Urinary bladder (tissue), 4 donors: ENCODE measurements around the gene CDKN1C. TPM values are rescaled to one million over a fixed set of nuclear protein-coding genes. Genes with fewer than 3 reads are reported as not detected.
"Not testable (repeated sequence)": the region's sequence is repeated elsewhere in the genome, so short reads cannot be mapped to it uniquely, and the experiment has no call there.

ENCODE experiments used
- DNase-seq: peaks from one replicate; pipeline ENCODE4 v3.0.0-alpha.2; 2015; ENCODE audit errors: extremely low spot score
- H3K27ac ChIP-seq: one replicate; pipeline ENCODE4 v1.5.1; 2013; ENCODE audit warnings: low read depth, mild to moderate bottlenecking, moderate library complexity
- H3K36me3 ChIP-seq: one replicate; pipeline ENCODE4 v1.6.1; 2013; ENCODE audit warnings: mild to moderate bottlenecking, moderate library complexity; ENCODE audit not compliant: insufficient read depth
- H3K4me1 ChIP-seq: one replicate; pipeline ENCODE4 v1.6.1; 2013; ENCODE audit warnings: mild to moderate bottlenecking, moderate library complexity; ENCODE audit not compliant: insufficient read depth
- H3K4me3 ChIP-seq: one replicate; pipeline ENCODE4 v1.5.1; 2013; ENCODE audit warnings: low read depth, low read length
- WGBS: extraction: QIAGEN DNeasy Blood & Tissue Kit; methylation state at CpG from one replicate; pipeline ENCODE4 v1.1.7; 2013; 5-methylcytosine and 5-hydroxymethylcytosine counted together
- polyA plus RNA-seq: library from polyadenylated mRNA; stranded (reverse); fragments of 200-250 nt; gene quantifications from one replicate; pipeline ENCODE4 v1.2.3, GENCODE V29; 2013
- total RNA-seq: library from RNA; depleted of rRNA; stranded (reverse); fragments of >200 nt; gene quantifications from one replicate; pipeline ENCODE4 v1.2.3, GENCODE V29; 2014
- donor health status: healthy with polysubstance abuse.
- donor health status: healthy.

Gene CDKN1C
- total and polyA plus RNA-seq, 2 donors: 78.6 to 118 TPM

DNA sequence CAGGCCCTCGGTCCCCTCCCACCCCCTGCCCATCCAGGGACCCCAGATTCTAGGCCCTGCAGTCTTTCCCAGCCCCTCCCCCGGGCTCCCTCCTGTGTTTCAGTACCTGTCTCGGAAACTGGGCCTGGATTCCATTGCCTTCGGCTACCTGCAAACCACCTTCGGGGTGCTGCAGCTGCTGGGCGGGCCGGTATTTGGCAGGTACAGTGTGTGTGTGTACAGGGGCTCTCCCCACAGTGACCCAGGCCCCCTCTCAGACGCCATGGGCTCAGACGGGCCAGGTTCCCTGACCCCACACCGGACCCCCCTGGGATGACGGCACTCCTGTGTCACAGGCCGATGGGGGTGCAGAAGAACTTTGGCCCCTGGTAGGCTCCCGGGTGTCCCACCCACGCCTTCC is 22.6 kb upstream of the CDKN1C start:
- no peak for DNase-seq
- H3K4me1 ChIP-seq: no peaks in the 10 kb centered on the region
- no peak overlapping the region for H3K4me3 ChIP-seq
- H3K27ac ChIP-seq: no peak overlapping the region
- WGBS: 93% methylated on average over 14 of the region's 14 CpGs
- no peaks in the 10 kb centered on the region for H3K36me3 ChIP-seq

DNA sequence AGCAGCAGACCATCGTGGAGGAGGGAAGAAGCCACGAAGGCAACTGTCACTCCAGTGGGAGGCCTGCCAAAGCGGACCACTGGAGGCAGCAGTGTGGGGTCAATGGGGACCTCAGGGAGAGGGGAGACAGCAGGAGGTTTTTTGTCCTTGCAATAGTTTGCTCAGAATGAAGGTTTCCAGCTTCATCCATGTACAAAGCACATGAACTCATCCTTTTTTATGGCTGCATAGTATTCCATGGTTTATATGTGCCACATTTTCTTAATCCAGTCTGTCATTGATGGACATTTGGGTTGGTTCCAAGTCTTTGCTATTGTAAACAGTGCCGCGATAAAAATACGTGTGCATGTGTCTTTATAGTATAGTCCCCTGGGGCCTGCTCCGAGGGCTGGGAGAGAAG is 19.7 kb upstream of the CDKN1C start:
- 82% methylated on average over 7 of the region's 7 CpGs for WGBS
- not testable (repeated sequence) for H3K4me1 ChIP-seq, DNase-seq, H3K36me3 ChIP-seq, H3K27ac ChIP-seq, H3K4me3 ChIP-seq

DNA sequence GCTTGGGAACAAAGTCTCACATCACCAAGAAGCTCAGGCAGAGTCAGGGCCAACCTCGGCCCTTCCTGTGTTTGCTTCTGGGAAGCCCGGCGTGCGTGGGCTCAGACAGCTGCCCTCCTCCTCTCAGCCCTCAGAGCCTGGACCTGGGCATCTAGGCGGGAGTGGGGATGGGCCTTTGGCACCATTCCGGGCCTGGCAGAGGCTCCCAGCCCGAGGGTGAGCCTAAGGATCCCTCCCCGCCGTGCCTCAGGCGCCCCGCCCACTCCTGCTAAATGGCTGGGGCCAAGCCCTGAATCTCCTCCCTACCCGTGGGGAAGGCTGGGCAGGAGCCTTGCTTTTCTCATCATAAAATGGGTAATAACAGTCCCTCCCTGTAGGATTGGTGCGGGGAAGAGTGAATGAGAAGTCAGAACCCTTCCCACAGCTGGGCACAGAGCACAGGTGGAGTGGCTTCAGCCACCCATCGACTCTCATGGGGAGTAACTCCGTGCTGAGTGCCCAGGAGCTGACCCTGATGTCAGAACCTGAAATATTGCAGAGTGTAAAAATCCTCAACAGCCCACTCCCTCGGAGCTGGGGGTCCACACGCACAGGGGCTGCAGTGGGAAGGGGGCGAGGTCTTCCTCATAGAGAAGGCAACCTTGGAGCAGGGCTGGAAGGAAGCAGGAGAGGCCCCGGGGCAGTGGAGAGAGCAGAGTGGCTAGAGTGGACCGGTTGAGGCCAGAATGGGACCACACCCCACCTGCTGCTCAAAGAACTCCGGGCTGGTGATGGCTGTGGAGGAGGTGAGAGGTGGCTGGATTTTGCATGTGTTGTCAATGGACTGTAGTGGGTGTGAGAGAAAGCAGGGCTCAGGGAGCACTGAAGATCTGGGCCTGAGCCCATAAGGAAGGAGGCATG is 18.8 kb upstream of the CDKN1C start:
- 69% methylated on average over 21 of the region's 21 CpGs for WGBS
- H3K4me1 ChIP-seq: no peaks in the 10 kb centered on the region
- DNase-seq: no peak
- H3K4me3 ChIP-seq: no peak overlapping the region
- H3K36me3 ChIP-seq: no peaks in the 10 kb centered on the region
- H3K27ac ChIP-seq: no peak overlapping the region

DNA sequence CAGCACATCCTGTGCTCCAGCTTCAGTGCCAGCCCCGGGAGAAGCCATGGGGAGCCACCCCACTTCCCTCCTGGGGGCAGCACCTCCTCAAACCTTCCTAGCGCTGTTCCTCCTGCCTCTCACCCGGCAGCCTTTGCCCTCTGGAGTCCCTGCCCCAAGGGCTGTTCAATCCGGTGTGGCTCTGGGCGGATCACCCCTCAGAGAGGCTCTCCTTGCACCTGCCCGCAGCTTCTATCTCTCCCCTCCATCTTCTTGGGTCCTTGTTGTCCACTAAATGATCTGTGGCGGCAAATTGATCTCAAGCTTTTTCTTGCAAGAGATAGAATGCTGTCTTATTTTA is 18.1 kb upstream of the CDKN1C start:
- Histone ChIP-seq H3K4me1 (no peaks in the 10 kb centered on the region), H3K27ac (no peak overlapping the region), H3K4me3 (no peak overlapping the region), H3K36me3 (no peaks in the 10 kb centered on the region)
- WGBS: 87% methylated on average over 7 of the region's 7 CpGs
- DNase-seq: no peak

DNA sequence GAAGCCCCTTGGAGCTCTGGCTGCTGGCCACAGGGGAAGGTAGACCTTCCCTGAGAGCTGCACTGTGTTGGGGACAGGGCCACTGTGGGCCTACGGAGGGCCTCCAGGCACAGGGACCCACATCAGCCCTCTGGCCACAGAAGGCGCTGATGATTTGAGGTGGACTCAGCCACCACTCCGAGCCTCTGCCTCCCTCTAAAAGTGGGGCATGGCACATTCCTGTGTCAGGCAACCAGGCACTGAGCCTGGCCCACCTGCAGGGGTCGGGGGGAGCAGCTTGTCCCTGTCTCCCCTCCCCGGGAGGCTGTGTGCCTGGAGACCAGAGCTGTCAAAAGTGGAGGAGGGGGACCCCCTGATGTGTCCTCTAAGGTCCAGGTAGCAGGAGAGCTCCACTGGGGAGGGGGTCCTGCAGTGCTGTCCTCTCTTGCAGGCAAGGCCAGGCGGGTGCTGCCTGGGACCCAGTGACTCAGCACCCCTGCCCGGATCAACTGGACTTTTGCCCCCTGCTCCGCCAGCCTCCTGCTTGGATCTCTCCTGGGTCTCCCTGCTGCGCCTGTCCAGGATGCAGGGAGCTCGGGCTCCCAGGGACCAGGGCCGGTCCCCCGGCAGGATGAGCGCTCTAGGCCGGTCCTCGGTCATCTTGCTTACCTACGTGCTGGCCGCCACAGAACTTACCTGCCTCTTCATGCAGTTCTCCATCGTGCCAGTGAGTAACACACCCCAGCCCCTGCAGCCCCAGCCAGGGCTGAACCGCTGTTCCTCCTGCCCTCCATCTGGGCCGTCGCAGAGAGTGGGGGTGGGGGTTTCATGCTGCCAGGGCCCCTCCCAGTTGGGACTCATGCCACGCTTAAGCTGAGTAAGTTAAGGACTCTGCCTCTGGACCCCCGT is 17.5 kb upstream of the CDKN1C start:
- H3K36me3 ChIP-seq: no peaks in the 10 kb centered on the region
- H3K27ac ChIP-seq: no peak overlapping the region
- H3K4me3 ChIP-seq: peak overlapping the region; percentile 51
- DNase-seq: no peak
- 81% methylated on average over 23 of the region's 23 CpGs for WGBS
- no peaks in the 10 kb centered on the region for H3K4me1 ChIP-seq

DNA sequence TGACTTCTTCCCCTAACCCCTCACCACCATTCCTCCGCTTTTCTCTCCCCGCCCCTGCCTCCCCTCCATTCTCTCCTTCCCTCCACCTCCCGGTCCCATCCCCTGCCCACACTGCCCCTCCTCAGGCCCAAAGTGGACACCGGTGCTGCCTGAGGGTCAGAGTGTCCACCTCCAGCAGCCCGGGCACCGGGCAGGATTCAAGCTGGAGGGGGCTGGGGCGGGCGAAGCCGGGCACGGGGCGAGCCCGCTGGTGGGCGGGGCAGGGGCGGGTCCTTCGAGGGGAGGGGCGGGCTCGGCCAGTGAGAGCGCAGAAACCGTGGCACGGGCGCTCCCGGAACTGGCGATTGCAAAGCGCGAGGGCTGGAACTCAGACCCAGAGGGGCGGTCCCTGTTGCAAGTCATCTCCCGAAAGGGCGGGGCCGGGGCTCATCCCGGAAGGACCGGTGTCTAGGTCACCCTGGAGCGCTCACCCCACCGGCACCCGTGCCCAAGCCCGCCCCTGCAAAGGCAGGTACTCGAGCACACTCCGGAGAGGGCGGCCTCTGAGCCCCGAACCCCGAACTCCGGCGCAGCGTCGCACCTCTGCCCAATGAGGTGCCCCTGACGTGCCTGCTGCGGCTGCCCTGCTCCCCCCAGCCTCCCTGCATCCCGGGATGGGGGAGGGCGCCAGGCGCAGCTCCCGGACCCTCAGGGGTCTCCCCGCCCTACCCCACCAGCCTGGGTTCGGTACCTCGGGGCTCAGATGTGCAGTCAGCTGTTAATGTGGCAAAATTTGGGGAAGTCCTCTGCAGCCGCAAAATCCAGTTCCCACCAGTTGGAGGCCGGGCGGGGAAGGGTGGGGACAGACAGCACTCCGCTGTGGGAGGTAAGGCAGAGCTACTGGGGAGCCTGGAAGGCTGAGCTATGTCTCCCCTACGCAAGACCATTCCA is 16.5 kb upstream of the CDKN1C start:
- WGBS: 4% methylated on average over 58 of the region's 58 CpGs
- peak overlapping the region; percentile 85 for H3K27ac ChIP-seq
- H3K4me3 ChIP-seq: peak overlapping the region; percentile 51
- H3K4me1 ChIP-seq: no peaks in the 10 kb centered on the region
- no peak for DNase-seq
- H3K36me3 ChIP-seq: no peaks in the 10 kb centered on the region

DNA sequence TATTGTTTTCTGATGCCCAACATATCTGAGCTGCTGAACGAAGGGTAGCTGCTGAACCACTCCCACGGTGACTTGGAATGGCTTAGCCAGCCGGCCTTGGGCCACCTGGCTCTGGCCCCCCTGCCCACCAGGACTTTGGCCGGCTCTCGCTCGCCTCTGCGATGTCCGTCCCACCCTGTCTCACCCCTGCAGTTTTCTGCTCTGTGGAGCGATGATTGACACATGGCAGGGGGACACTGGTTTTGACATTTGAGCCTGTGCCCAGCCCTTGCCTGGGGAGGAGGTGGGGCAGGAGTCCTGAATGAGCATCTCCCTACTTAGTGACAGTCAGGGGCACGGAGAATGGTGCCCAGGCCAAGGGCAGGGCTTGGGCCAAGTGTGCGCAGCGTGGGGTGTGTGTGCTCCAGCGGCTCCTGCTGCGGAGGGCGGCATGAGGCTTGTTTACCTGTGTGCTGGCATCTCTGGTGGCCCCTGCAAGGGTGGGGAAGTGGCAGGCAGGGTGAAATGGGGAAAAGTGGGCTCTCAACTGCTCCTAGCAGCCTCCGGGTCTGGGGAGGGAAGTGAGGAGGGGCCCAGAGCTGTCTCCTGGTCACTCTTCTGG is 15.7 kb upstream of the CDKN1C start:
- Histone ChIP-seq H3K27ac (peak overlapping the region; percentile 85), H3K4me3 (peak overlapping the region; percentile 51), H3K36me3 (no peaks in the 10 kb centered on the region), H3K4me1 (no peaks in the 10 kb centered on the region)
- WGBS: 84% methylated on average over 16 of the region's 16 CpGs
- no peak for DNase-seq

DNA sequence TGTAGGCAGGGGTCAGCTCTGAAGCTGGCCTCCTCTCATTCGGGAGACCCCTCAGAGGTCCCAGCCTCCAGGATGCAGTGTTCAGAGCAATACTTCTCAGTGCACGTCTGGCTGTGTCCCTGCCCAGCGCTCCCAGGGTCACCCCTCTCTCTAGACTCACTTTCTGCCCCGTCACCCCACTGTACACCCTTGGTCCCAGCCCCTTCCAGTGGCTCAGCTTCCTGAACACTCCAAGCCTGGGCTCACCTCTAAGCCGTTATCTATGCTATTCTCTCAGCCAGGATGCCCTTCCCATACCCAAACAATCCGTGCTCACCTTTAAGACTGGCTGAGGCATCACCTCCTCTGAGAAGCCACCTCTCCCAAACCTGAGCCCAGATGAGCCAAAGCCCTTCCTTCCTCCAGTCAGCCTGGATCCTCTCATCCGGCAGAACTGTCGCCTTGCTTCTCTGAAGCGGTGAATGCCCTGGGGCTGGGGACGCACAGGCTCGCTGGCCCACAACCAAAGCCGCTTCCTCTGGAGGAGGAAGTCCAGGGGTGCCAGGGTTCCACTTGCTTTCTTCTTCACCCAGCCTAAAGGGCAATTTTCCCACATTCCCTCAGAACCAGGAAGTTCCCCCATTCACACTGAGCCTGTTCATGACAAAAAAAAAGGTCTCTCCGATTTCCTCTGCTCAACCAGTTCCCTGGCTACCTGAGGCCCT is 13.7 kb upstream of the CDKN1C start:
- Histone ChIP-seq H3K27ac (peak overlapping the region; percentile 13), H3K4me3 (no peak overlapping the region), H3K4me1 (no peaks in the 10 kb centered on the region), H3K36me3 (no peaks in the 10 kb centered on the region)
- WGBS: 72% methylated on average over 13 of the region's 13 CpGs
- no peak for DNase-seq

DNA sequence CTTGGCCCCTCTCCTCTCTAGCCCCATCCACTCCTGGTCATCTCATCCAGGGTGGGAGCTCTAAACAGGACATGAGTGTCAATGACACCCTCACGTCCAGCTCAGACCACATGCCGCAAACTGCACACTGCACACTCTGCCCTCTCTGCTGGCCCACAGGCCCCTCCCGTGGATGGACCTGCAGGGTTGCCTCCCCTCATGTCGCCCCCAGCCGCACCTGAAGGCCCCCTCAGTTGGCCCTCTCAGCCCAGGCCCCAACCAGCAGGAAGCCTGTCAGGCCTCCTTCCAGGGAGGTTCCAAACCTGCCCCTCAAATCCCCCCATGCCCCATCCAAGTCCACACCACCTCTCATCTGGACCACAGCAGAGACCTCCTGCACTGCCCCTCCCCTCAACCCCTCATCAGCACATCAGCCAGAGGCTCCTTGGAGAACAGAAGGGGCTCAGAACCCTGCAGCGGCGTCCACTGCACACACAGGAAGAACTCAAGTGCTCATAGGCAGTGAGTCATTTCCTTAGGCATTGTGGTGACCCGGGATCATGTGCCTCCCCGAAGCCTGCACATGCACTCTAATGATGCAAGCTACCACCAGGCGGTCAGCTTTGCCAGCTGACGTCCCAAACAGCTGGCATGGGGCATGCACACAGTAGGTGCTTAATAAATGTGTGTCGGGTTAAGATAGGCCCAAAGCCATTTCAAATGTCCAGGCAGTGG is 12.9 kb upstream of the CDKN1C start:
- Histone ChIP-seq H3K4me3 (no peak overlapping the region), H3K27ac (peak overlapping the region; percentile 13), H3K36me3 (no peaks in the 10 kb centered on the region), H3K4me1 (no peaks in the 10 kb centered on the region)
- no peak for DNase-seq
- WGBS: 77% methylated on average over 12 of the region's 12 CpGs

DNA sequence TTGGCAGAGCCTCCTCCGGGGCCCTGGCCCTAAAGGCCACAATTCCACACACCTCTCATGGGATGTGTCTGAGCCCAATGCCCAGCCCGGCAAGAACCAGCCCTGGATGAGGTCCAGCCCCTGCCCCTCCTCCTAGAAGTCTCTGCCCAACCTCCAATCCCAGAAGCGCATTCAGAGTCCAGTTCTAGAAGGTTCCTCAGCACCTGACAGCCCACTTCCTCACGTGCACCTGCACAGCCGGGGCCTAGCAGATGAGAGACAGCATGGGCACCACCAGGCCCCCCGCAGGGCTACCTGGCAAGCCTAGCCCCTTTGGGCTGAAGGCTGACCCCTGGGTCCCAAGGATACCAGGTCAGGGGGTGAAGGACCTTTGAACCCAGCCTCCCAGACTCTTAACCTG is 11.5 kb upstream of the CDKN1C start:
- H3K27ac ChIP-seq: no peak overlapping the region
- 90% methylated on average over 6 of the region's 6 CpGs for WGBS
- H3K4me1 ChIP-seq: peaks cover 1% of the 10 kb centered on the region
- DNase-seq: no peak
- no peaks in the 10 kb centered on the region for H3K36me3 ChIP-seq
- H3K4me3 ChIP-seq: no peak overlapping the region

DNA sequence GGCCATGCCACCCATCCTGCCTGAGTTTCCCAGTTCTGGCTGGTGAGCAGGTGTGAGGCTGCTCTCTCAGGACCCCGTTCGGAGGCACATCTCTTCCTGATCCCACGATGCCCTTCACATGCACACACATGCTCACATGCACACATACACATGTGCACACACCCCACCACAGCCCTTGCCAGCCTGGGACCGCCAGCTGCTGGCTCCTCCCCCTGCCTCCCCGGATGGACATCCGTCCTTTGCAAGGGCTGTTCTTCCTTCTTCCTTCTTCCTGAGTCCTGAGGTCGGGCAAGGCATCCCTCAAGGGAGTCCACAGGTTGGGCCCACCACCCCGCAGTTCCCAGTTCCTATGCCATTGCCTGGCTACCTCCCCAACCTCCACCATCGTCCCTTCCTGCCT is 10.5 kb upstream of the CDKN1C start:
- WGBS: 83% methylated on average over 9 of the region's 9 CpGs
- no peak overlapping the region for H3K27ac ChIP-seq
- DNase-seq: no peak

DNA sequence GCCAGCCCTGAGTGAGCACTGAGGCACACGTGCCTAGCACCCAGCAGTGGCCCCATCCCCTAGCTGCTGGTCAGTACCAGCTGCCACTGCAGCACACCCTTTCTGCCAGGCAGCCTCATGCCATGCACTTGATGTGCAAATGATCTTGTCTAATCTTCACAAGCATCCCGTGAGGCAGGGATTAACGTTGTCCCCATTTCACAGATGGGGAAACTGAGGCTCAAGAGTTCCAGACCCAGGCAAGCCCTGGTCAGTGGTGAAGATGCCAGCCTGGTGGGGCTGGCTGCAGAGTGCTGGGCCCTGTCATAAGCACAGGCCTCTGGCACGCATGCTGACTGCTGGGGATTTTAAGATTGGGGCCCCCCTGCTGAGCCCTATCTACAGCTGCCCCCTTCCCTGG is 8.4 kb upstream of the CDKN1C start:
- Histone ChIP-seq H3K4me3 (no peak overlapping the region), H3K36me3 (no peaks in the 10 kb centered on the region), H3K27ac (no peak overlapping the region), H3K4me1 (peaks cover 1% of the 10 kb centered on the region)
- DNase-seq: no peak
- 87% methylated on average over 4 of the region's 4 CpGs for WGBS

More for the DNA sequence above, 10.5 kb upstream of the CDKN1C start:
- Histone ChIP-seq H3K36me3 (no peaks in the 10 kb centered on the region), H3K4me1 (peaks cover 1% of the 10 kb centered on the region), H3K4me3 (no peak overlapping the region)
